Stomach smooth muscle (tissue), 2 donors: Measurements from ENCODE around the gene PTPRT.

Experiments used
- H3K27ac ChIP-seq: one replicate; pipeline ENCODE4 v1.7.0; 2013; ENCODE audit warnings: mild to moderate bottlenecking, low read length, inconsistent platforms
- H3K27me3 ChIP-seq, 2 donors: one replicate each; pipeline ENCODE4 v1.7.0; 2013; ENCODE audit warnings: low read length in 2 of 2; ENCODE audit not compliant: insufficient read depth in 2 of 2, control insufficient read depth in 1 of 2
- H3K36me3 ChIP-seq, 2 donors: one replicate each; pipeline ENCODE4 v1.7.0; 2013; ENCODE audit warnings: low read length in 2 of 2; ENCODE audit not compliant: control insufficient read depth in 2 of 2, insufficient read depth in 2 of 2
- H3K4me1 ChIP-seq: one replicate; pipeline ENCODE4 v1.7.0; 2013; ENCODE audit warnings: low read length; ENCODE audit not compliant: control insufficient read depth, insufficient read depth
- H3K4me3 ChIP-seq, 2 donors: one replicate each; pipeline ENCODE4 v1.7.0; 2013; ENCODE audit warnings: low read length in 2 of 2
- H3K9ac ChIP-seq, 2 donors: one replicate each; pipeline ENCODE4 v1.7.0; 2013; ENCODE audit warnings: low read length in 2 of 2, mild to moderate bottlenecking in 1 of 2
- H3K9me3 ChIP-seq, 2 donors: one replicate each; pipeline ENCODE4 v1.7.0; 2013; ENCODE audit warnings: low read length in 2 of 2; ENCODE audit not compliant: control insufficient read depth in 2 of 2
- donor health status: healthy.
- donor health status: Pancreatic carcinoma.

The PTPRT gene

GRCh38 chr20:43006651-43007375 is 182.9 kb downstream of the PTPRT start:
- H3K9me3 ChIP-seq: no peaks in the 10 kb centered on the region
- H3K9ac ChIP-seq: no peak overlapping the region
- H3K36me3 ChIP-seq: no peaks in the 10 kb centered on the region
- H3K27ac ChIP-seq: no peak overlapping the region
- no peaks in the 10 kb centered on the region for H3K4me1 ChIP-seq
- no peak overlapping the region for H3K4me3 ChIP-seq
- H3K27me3 ChIP-seq: peaks cover 0 to 3% of the 10 kb centered on the region in 2 donors

DNA sequence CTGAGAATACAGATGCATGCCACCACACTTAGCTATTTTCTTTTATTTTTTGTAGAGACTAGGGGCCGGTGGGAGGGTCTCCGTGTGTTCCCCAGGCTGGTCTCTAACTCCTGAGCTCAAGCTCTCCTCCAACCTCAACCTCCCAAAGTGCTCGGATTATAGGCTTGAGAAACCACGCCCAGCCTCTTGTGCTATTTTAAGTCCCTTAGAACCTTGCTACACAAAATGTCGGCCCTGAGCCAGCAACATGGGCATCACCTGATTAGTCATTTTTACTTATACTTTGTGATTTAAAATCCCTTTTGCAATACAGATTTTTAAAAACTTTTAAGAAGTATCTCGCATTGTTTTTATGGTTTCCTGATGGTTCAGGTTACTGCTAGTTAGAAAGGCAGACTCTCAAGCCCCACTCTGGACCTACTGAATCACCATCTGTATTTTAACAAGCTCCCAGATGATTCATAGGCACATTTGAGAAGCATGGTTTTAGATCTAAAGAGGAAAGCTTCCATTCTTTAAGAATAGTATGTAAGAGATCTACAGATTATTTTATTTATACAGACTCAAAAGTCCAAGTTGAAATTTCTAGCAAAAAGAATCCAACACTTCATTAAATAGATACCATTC is 186.3 kb downstream of the PTPRT start:
- H3K27me3 ChIP-seq: peaks cover 0 to 3% of the 10 kb centered on the region in 2 donors
- no peaks in the 10 kb centered on the region for H3K36me3 ChIP-seq
- H3K27ac ChIP-seq: no peak overlapping the region
- H3K9ac ChIP-seq: no peak overlapping the region
- no peaks in the 10 kb centered on the region for H3K4me1 ChIP-seq
- H3K9me3 ChIP-seq: no peaks in the 10 kb centered on the region
- H3K4me3 ChIP-seq: no peak overlapping the region

DNA sequence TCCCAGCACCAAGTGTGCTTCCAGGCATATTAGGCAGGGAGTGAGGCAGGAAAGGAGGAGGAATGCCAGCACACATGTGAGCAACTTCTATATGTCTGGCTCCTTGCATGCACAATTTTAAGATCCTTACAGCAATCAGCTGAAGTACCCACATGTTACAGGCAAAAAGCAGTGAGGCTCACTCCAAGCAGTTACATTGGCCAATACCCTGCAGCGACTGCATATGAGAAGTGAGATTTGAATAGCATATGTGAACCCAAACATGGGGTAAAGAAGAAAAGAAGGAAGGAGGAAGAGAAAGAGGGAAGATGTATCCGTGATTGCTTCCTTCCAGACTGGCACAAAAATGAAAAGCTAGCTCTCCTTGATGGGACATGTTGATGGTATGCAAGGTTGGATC is 193.6 kb downstream of the PTPRT start:
- Histone ChIP-seq H3K27me3 (no peaks in the 10 kb centered on the region), H3K36me3 (no peaks in the 10 kb centered on the region), H3K27ac (no peak overlapping the region), H3K4me3 (no peak overlapping the region), H3K9me3 (peaks cover 0 to 10% of the 10 kb centered on the region in 2 donors), H3K4me1 (no peaks in the 10 kb centered on the region), H3K9ac (no peak overlapping the region)

DNA sequence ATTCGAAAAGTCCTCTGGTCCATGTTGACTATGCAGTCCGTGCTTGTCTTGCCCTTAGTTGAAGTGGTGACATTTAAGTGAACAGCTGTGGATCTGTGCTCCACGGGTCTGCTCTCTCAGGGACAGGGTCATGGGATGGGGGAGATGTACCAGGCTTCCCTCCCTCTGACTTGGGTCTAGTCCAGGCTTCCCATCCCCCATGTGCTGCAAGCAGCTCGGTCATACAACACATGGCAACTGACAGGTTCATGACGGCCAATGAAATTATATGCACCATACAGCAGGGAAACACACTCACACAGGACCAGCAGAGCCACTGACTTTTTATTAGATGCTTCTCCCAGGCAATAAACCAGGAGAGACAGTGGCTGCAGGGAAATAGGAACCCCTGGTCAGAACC is 201.4 kb downstream of the PTPRT start:
- Histone ChIP-seq H3K36me3 (no peaks in the 10 kb centered on the region), H3K27ac (no peak overlapping the region), H3K9me3 (peaks cover 0 to 5% of the 10 kb centered on the region in 2 donors), H3K4me1 (no peaks in the 10 kb centered on the region), H3K4me3 (no peak overlapping the region), H3K27me3 (no peaks in the 10 kb centered on the region), H3K9ac (no peak overlapping the region)

DNA sequence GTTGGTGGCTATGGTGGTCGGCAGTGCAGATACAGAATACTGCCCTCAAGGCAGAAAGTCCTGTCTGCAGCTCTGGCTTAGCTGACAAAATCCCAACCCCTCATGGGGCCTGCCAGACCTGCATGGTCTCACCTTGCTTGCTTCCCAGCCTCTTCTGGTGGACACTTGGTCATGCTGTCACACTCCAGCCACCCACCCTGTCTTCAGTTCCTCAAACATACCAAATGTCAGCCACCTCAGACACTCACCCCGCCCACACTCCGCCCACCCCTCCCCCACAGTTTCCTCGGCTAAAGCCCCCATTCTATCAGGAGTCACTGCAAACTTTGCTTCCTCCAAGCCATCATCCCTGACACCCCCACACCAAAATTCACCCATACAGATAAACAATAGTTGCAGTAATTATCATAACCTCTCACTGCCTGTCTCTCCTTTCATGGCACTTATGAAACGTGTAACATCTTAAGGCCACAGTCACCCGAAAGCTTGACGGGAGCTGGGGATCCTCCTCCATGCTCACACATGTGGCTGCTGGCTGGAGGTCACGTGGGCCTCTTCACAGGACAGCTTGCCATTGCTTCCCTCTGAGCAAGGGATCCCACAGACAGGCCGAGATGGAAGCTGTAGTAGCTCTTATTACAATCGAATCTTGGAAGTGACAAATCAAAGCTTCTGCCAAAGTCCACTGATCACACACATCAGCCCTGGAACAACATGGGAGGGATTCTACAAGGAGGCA is 202.2 kb downstream of the PTPRT start:
- Histone ChIP-seq H3K9ac (no peak overlapping the region), H3K36me3 (no peaks in the 10 kb centered on the region), H3K27ac (no peak overlapping the region), H3K27me3 (no peaks in the 10 kb centered on the region), H3K4me1 (no peaks in the 10 kb centered on the region), H3K4me3 (no peak overlapping the region), H3K9me3 (peaks cover 0 to 2% of the 10 kb centered on the region in 2 donors)

DNA sequence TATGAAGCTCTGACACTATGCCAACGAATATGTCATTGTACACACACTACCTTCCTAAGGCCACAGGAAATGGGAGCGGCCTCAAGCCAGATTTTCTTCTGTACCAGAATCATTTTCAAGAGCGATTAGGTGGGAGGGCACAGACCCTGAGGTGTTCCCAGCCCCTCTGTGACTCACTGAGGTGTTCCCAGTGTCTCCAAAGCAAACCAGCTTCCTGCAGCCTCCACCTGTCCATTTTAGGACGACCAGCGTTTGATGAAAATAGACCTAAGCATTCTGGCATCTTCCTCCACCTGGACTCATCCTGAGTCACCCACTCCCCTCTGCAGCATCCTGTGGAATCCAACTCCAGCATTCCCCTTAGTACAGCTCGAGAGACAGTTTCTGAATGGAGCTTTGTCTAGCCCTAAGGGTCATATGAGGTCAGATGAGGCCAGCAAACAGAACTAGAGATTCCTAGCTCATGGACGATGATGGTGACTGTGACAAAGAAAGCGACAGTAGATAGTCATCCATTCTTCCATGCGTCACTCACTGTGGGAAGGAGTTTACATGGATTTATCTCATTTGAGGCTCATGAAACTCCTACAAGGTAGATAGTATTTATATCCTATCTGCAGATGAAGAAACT is 203.4 kb downstream of the PTPRT start:
- H3K9me3 ChIP-seq: peaks cover 2 to 6% of the 10 kb centered on the region in 2 donors
- no peak overlapping the region for H3K9ac ChIP-seq
- H3K36me3 ChIP-seq: no peaks in the 10 kb centered on the region
- no peak overlapping the region for H3K27ac ChIP-seq
- peaks cover 0 to 2% of the 10 kb centered on the region in 2 donors for H3K27me3 ChIP-seq
- H3K4me1 ChIP-seq: no peaks in the 10 kb centered on the region
- H3K4me3 ChIP-seq: no peak overlapping the region

DNA sequence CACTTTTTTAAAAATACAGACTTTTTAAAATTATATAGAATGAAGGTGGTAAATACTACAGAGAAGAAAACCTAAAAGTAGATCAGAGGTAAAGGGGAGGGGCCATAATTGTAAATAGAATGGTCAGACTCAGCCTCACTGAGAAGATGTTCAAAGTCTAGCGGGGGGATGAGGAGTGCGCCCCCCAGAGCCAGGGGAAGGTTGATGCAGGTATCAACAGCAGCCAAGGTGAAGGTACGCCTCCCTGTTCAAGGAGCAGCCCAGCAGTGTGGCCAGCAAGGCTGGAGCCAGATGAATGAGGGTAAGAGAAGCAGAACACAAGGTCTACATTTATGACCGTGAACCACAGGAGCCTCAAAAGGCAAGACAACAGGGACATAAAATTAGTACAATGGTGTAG is 204.1 kb downstream of the PTPRT start:
- Histone ChIP-seq H3K36me3 (no peaks in the 10 kb centered on the region), H3K9ac (no peak overlapping the region), H3K9me3 (peaks cover 2 to 6% of the 10 kb centered on the region in 2 donors), H3K4me1 (no peaks in the 10 kb centered on the region), H3K27ac (no peak overlapping the region), H3K27me3 (peaks cover 0 to 3% of the 10 kb centered on the region in 2 donors), H3K4me3 (no peak overlapping the region)

DNA sequence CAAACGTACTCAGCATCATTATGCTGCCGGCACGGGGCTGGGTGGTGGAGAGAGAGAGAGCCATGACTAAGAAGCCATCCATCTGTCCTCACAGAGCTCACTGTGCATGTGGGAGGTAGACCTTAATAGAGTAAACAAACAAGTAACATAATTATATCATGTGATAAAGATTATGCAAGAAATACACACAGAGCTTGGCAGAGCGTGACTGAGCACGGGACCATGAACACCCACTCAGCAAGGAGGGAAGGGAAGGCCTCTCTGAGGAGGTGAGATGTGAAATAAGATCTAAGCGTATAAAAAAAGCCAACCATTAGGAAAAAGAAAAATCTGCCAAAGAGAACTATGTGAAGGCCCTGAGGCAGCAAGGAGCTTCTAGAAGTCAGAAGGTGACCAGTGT is 207.5 kb downstream of the PTPRT start:
- H3K36me3 ChIP-seq: no peaks in the 10 kb centered on the region
- no peaks in the 10 kb centered on the region for H3K4me1 ChIP-seq
- peaks cover 2 to 6% of the 10 kb centered on the region in 2 donors for H3K9me3 ChIP-seq
- H3K27me3 ChIP-seq: peaks cover 0 to 3% of the 10 kb centered on the region in 2 donors
- no peak overlapping the region for H3K4me3 ChIP-seq
- H3K9ac ChIP-seq: no peak overlapping the region
- H3K27ac ChIP-seq: no peak overlapping the region

- no peak overlapping the region for H3K9ac ChIP-seq
- H3K27ac ChIP-seq: no peak overlapping the region
- no peak overlapping the region for H3K4me3 ChIP-seq
- peaks cover under 1 to 6% of the 10 kb centered on the region in 2 donors for H3K9me3 ChIP-seq
- H3K36me3 ChIP-seq: no peaks in the 10 kb centered on the region
- no peaks in the 10 kb centered on the region for H3K4me1 ChIP-seq
- peaks cover 0 to 3% of the 10 kb centered on the region in 2 donors for H3K27me3 ChIP-seq
These were observed 208.5 kb downstream of the PTPRT start for GRCh38 chr20:42981253-42981652.

- Histone ChIP-seq H3K27me3 (peaks cover 0 to 3% of the 10 kb centered on the region in 2 donors), H3K9me3 (peaks cover 0 to 6% of the 10 kb centered on the region in 2 donors), H3K9ac (no peak overlapping the region)
These were observed 210.0 kb downstream of the PTPRT start for GRCh38 chr20:42979720-42980119.

More at GRCh38 chr20:42979720-42980119, 210.0 kb downstream of the PTPRT start:
- no peak overlapping the region for H3K4me3 ChIP-seq
- no peaks in the 10 kb centered on the region for H3K4me1 ChIP-seq
- H3K36me3 ChIP-seq: no peaks in the 10 kb centered on the region
- no peak overlapping the region for H3K27ac ChIP-seq
